DMS153 treated with DMSO at 0.1 percent for 48 hours (cell line): ENCODE measurements around the gene GLI2.

ENCODE experiments used
- DNase-seq: peaks from one replicate; lab custom pipeline; 2025; ENCODE audit not compliant: unreplicated experiment; lab: John Stamatoyannopoulos, UW

The GLI2 gene

DNA sequence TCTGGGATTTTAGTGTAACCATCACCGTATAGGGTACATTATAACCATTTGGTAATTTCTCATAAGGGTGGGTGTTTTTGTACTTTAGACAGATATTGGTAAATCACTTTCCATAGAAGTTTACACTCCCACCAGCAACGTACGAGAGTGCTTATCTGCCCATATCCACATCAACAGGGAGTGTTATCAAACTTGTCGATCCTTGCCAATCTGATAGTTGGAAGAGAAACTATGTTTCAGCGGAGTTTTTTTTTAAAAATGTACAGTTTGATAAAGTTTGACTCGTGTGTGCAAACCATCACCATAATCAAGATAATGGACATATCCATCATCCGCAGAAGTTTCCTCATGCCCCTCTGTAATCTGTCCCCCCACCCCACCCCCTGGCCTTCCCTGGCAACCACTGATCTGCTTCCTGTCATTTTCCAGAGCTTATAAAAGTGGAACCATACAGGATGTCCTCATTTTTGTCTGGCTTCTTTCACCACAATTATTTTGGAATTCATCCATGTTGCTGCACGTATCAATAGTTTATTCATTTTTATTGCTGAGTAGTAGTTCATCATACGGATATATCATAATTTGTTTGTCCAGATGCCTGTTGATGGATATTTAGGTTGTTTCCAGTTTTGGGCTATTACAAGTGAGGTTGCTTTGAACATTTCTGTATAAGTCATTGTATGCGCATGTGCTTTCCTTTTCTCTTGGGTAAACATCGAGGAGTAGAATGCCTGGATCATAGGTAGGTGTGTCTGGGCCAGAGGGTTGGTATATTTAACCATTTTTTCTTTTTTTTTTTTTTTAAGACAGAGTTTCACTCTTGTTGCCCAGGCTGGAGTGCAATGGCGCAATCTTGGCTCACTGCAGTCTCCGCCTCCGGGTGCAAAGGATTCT is 18.6 kb downstream of the GLI2 start:
- no peak for DNase-seq

DNA sequence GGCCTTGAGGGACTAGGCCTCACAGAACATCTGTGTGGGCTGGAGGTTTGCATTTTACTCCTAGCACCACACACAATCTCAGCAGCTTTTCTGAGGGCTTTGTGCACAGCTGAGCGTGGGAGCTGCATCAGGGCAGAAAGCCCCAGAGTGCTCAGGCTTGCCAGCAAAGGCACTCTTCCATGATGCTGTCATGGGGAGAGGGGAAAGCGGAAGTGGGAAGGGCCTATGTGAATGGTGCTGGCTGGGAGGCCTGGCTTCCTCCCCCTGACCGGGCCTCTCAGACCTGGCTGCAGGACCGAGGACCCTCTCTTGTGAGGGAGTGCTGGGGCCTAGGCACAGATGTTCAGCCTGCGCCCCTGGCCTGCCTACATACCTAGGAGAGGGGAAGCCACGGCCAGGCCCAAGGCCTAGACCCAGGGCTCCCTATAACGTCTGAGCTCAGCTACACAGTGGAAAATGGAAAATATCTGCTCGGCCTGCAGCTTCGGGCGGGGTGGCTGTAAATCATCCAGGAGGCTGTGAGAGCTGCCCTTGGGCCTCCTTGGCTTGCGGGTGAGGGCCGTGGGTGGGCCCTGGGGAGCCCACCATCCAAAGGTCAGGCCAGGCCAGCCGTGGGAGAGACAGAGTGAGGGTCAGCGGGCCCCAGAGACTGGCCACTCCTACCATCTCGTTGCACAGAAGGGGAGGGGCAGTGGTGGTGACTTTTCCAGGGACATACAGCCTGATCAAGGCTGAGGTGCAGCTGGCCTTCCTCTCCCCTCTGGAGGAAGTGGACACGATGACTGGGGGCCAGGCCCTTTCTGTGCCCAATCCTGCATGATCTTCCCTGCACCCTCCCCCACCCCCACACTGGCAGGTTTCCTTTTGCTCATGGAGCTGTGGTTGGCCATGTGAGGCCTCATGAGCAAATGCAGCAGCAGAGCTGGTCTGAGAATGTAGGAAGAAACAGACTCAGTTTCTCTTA is 22.8 kb downstream of the GLI2 start:
- DNase-seq: no peak

- DNase-seq: no peak
Measured at GRCh38 chr2:120759543-120760331, 24.1 kb downstream of the GLI2 start.

DNA sequence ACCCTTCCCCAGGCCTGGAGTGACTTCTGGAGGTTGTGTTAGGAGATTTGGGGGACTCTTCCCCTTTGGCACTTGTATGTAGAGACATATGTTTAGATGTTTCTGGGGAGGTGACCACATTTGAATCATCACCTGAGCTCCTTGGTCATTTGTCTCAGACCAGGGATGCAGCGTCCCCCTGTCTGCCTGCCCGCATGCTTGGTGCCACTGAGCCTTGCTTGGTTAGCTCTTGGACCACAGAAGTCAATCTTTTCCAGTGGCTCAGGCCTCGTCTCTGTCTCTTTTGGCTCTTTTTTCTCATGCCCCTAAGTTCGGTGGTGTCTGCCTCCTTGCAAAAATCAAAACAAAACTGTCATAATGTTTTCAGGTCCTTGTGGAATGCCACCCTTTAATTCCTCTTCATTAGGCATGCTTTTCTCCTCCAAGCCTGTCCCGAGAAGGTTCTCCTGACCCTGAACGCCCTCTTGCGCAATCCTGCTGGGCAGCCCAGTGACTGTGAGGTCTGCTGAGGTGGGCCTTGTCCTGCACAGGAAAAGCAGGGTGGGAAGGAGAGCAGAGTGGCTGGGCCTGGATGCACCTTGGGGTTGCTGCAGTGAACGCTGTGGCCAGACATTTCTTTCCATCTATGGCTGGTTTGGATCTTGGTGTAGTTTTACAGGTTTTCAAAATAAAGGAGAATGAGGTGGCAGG is 24.9 kb downstream of the GLI2 start:
- no peak for DNase-seq

DNA sequence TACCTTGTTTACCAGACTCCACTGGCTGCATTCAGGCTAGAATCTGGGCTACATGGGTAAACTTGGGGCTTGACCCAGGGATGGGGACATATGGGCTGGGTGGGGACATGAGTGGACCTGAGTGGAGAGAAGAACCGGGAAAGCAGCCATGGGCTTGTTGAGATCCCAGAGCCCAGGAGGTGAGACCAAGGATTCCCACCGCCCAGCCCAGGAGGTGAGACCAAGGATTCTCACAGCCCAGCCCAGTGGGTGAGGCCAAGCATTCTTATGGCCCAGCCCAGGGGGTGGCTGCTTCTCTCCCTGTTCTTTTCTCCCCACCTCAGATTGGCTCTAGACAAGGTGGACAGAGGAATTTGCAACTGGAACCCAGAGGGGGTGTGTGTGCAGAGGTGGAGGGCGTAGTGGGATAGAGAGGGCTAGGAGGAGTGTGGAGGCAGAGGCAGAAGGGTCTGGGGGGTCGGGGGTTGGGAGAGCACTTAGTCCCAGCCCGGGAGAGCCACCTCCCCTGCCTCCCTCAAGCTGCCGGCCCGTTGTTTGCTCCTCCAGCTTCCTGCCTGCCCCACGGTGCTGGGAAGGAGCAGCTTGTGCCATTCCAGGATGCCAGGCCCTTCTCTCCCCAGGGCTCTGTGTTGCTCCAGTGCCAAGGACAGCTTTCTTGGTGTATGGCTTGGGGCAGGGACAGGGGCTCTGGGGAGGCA is 25.6 kb downstream of the GLI2 start:
- DNase-seq: no peak

GRCh38 chr2:120761911-120762310 is 26.2 kb downstream of the GLI2 start:
- DNase-seq: no peak

DNA sequence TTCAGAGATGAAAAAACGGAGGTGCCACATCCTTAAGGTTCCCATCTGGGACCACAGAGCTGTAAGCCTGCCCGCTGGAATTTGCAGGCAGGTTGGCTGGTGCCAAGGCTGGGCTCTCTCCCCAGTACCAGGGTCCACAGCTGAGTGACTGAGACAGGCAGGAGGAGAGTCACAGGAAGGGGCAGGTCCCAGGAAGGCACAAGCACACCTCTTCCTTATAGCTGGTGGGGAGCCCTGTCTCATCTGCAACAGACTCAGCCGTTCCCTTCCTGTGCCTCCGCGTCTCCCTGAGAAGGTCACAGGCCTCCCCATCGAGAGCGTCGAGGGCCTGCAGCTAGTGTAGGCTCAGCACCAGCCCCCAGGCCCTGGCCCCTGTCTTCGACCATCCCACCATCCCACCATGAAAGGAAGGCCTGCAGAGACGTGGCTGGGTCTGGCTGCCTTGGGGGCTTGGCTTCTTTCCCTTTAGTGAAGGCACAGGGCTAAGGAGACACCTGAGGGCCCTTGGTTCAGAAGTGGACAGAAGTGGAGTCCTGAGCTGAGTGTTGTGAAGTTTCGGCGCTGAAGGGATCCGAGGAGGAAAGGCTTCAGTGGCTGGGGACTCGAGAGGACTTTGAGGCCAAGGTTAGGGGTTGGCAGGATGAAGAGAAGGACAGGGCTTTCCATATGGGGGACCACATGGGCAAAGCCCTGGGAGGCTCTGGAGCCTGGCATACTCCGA is 26.8 kb downstream of the GLI2 start:
- DNase-seq: no peak

DNA sequence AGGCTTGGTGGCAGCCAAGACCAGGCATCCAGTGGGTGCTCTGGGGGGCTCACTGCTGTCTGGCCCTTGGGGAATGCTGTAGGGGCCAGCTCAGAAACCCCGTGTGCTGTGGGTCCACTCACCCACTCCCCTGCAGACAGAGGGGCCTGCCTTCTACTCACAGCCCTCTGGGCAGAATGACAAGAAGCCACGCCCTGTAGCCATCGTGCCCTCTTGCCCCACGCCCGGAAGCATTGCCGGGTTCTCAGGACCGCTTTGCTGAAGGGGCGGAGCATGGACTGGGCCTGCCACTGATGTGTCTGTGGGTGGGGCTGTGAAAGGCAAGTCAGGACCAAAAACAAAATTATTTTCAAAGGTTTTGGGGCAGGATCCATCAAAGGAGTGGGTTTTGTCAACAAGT is 27.8 kb downstream of the GLI2 start:
- no peak for DNase-seq

- DNase-seq: no peak
Measured at GRCh38 chr2:120763931-120764330, 28.3 kb downstream of the GLI2 start.

- no peak for DNase-seq
Measured at GRCh38 chr2:120764492-120764891, 28.8 kb downstream of the GLI2 start.

DNA sequence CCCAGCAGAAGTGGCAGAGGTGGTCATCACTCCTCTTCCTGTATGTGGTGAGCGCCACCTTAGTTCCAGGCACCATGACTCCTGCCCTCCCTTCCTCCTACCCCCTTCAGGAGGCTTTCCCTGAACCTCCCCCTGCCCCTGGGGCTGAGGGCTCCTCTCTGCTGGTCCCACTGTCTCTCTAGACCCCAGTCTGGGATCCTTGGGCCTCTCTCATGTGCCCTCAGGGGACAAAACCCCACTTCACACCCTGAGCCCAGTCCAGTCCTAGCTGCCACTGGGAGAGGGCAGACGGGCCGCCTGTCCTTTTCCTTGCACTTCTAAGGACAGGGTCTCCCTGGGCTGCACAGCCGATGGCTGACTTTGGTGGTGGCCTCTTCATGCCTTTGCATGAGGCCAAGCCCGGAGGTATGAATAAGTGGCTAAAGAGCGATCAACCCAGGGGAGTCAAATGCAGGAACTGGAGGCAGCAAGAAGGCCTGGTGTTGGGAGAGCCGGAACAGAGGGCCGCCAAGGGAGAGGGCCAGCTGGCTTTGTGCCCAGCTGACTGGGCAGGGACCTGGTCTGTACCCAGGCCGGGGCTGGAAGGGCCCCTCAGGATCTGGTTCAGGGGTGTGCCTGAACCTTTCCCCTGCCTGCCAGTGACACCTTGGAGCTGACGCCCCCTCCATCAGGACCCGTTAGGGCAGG is 29.5 kb downstream of the GLI2 start:
- DNase-seq: no peak

DNA sequence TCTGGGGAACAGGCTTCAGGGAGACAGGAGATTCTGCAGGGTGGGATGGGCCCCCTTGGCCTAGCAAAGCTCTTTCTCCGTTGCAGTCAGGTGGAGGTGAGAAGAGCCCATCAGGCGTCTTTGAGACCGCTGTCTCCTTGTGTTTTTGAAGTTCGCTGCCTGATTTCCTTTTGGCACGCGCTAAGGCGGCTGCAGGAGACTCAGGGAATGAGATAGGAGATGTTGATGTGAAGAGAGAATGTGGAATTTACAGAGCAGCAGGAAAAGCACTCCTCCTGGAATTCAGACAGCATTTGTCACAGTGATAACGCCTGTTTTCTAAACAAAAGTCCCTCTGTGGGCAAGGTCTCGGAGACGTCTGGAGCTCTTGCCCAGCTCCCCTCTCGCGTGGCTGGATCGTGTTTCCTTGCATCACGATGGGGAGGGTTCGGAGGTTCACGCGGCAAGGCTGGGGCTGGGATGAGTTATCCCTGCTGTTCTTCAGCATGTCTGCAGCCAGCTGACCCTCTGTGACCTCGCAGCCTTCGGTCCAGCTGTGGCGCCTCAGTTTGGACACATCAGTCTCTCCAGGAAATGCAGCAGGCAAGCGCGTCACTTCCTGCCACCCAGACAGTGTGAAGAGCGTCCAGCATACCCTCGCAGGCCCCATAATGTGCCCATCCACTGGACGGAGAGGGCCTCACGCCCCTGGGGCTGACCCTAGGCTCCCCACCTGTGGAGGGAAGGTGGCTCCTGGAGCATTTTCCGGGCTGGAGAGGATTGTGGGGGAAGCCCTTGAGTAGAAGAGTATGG is 30.2 kb downstream of the GLI2 start:
- no peak for DNase-seq

GRCh38 chr2:120766470-120767351 is 31.0 kb downstream of the GLI2 start:
- DNase-seq: no peak

DNA sequence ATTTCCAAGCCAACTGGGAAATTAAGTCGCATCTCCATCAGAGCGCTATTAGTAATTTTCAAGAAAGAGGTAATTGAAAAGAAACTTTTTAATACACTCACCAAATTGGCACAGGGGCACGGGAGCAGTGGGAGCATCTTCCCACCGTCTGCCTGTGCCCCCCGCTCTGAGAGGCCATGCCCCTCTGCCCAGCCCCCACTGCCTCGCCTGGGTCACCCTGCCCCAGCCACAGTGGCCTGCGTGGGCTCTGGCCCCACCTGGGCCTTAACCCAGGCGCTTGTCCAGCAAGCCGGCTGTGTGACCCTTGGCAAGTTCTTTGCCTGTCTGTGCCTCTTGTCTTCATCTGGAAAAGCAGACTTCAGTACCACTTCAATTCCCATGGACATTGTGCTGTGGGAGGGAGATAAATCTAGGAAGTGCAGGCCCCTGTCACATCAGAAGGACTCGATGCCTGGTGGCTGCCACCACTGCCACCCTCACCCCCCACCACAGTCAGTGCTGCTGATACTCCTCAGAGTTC is 31.9 kb downstream of the GLI2 start:
- no peak for DNase-seq

DNA sequence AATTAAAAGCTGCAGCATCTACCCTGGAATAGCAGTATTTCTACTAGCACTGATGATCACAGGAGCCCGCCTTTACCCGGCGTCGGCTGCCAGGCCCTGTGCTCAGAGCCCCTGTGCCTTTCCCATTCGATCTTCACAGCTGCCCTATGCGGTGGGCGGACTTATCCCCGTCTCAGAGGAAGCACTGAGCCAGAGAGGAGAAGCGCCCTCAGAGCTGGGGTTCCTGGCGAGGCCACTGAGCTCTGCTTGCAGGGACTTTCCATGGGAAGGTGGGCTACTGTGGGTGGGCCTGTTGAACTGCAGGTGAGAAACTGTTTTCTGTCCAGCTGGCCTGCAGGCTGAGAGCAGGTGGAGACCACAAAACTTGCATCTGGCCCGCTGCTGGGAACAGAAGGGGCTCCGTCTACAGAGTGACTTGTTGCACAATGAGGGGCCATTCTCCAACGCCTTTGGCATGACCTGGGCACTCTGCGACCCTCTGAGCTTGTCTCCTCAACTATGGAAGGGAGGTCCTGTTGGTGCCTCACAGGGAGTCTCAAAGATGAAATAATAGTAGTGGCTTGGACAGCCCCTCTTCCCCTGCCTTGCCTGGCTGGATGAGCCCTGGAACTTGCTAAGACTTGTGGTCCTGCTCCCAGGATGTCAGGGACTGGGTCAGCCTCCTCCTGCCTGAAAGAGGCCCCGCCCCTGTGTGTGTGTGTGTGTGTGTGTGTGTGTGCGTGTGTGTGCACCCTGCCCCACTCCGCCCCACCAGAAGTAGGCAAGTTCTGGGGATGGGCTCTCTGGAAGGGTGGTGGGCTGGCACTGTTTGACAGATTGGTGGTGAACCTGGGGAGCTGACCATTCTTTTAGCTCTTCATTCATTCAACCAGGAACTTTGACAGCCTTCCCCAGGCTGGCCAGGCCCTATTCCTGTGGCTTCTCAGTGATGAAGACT is 32.7 kb downstream of the GLI2 start:
- no peak for DNase-seq
